HepG2 (cell line): ENCODE data around the gene TSSK6. TPM values are rescaled to one million over a fixed set of nuclear protein-coding genes. Genes with fewer than 3 reads are reported as not detected.

Experiments
- ATAC-seq: fragments of 200-7000 bp; cut with Tn5 transposase; 3 replicates; pipeline ENCODE4 v1.9.1; 2020; ENCODE audit warnings: mild to moderate bottlenecking, moderate library complexity
- BruUV-seq: library from RNA; stranded (reverse); fragments of 400-500 nt; replicated peaks from 2 replicates; lab custom pipeline; 2021; lab: Mats Ljungman, UMichigan
- CTCF ChIA-PET: fragments of 300-600 bp; formaldehyde crosslinking; extraction: SDS; loops from one replicate; lab custom pipeline; 2021; ENCODE audit warnings: low total read pairs, inconsistent platforms, low intra/inter-chr PET ratio; lab: Yijun Ruan, JAX
- POLR2A ChIA-PET: fragments of 350-600 bp; sonication (Branson Sonifier 250); formaldehyde crosslinking; loops from one replicate; lab custom pipeline; 2020; ENCODE audit warnings: antibody characterized with exemption, inconsistent platforms; lab: Yijun Ruan, JAX
- DNase-seq: peaks from one replicate; pipeline ENCODE4 v3.0.0-alpha.2; 2015; ENCODE audit warnings: low spot score
- FAIRE-seq: peaks from 3 replicates; lab custom pipeline; 2011; peaks lifted over from hg19 to GRCh38; lab: Jason Lieb, UNC
- H2AFZ ChIP-seq: one replicate; pipeline ENCODE4 v1.6.1; 2011; ENCODE audit warnings: low read length, inconsistent platforms
- H3K27ac ChIP-seq: fragments of 300-600 bp; 3 replicates; pipeline ENCODE4 v1.8.0; 2011; ENCODE audit warnings: mixed run types, mild to moderate bottlenecking, mixed read lengths, low read length, inconsistent platforms; ENCODE audit not compliant: insufficient read depth; ENCODE audit errors: extremely low read length
- H3K27me3 ChIP-seq, 2 experiments: fragments of 200-600 bp in 1 of 2; 2 replicates in 1 of 2; 3 replicates in 1 of 2; pipeline versions ENCODE4 v1.6.0 to v1.8.0; 2011; ENCODE audit warnings: low read length in 2 of 2, mild to moderate bottlenecking in 2 of 2, moderate library complexity in 2 of 2, inconsistent platforms in 1 of 2; ENCODE audit not compliant: insufficient read depth in 2 of 2, control insufficient read depth in 1 of 2
- H3K36me3 ChIP-seq, 2 experiments: fragments of 200-600 bp in 1 of 2; replicated peaks in 1 of 2; 2 replicates in 1 of 2; 3 replicates in 1 of 2; pipeline versions ENCODE4 v1.5.1 to v1.8.0; 2011; ENCODE audit warnings: low read length in 2 of 2, inconsistent platforms in 1 of 2; ENCODE audit not compliant: insufficient read depth in 2 of 2, control insufficient read depth in 1 of 2
- H3K4me1 ChIP-seq: 2 replicates; pipeline ENCODE4 v1.5.1; 2012; ENCODE audit warnings: low read length, inconsistent platforms; ENCODE audit not compliant: insufficient read depth
- H3K4me2 ChIP-seq: 2 replicates; pipeline ENCODE4 v1.6.0; 2011; ENCODE audit warnings: low read depth, low read length, inconsistent platforms
- H3K4me3 ChIP-seq, 3 experiments: fragments of 200-600 bp in 1 of 3; sonication (generic), shearing (Covaris generic) in 1 of 3; replicated peaks in 1 of 3; 2 replicates each; pipeline ENCODE4 v1.5.1; 2011 to 2016; ENCODE audit warnings: low read length in 3 of 3, inconsistent platforms in 2 of 3, low read depth in 2 of 3, mild to moderate bottlenecking in 2 of 3, control low read depth in 1 of 3, mixed read lengths in 1 of 3; ENCODE audit not compliant: insufficient read depth in 1 of 3
- H3K79me2 ChIP-seq: one replicate; pipeline ENCODE4 v1.6.1; 2011; ENCODE audit warnings: low read length, inconsistent platforms; ENCODE audit not compliant: insufficient read depth
- H3K9ac ChIP-seq: 2 replicates; pipeline ENCODE4 v1.6.0; 2011; ENCODE audit warnings: mild to moderate bottlenecking, low read depth, low read length, inconsistent platforms; ENCODE audit not compliant: insufficient read depth
- H3K9me3 ChIP-seq: 2 replicates; pipeline ENCODE4 v1.5.1; 2012; ENCODE audit warnings: mild to moderate bottlenecking, low read length
- H4K20me1 ChIP-seq: 2 replicates; pipeline ENCODE4 v1.6.0; 2011; ENCODE audit warnings: inconsistent platforms, mild to moderate bottlenecking, low read length, moderate library complexity; ENCODE audit not compliant: insufficient read depth
- EZH2 ChIP-seq: conservative IDR thresholded peaks from 2 replicates; pipeline ENCODE4 v1.6.1; 2012; ENCODE audit warnings: mild to moderate bottlenecking, low read depth, low read length, moderate library complexity
- HNRNPLL ChIP-seq: fragments of 200-400 bp; formaldehyde crosslinking; IDR thresholded peaks from 2 replicates; pipeline ENCODE4 v1.6.1; 2017; ENCODE audit warnings: mild to moderate bottlenecking, low read depth, low read length; ENCODE audit not compliant: poor library complexity, severe bottlenecking
- POLR2AphosphoS2 ChIP-seq: IDR thresholded peaks from 2 replicates; pipeline ENCODE4 v1.6.1; 2011; ENCODE audit warnings: low read depth, low read length, improper control_type of control experiment
- SMARCE1 ChIP-seq: fragments of 450-650 bp; IDR thresholded peaks from 2 replicates; pipeline ENCODE4 v1.6.1; 2017; ENCODE audit warnings: borderline replicate concordance
- ZNF263 ChIP-seq: sonication (generic); formaldehyde crosslinking; IDR thresholded peaks from 2 replicates; pipeline ENCODE4 v1.4.0; 2020; ENCODE audit warnings: missing genetic modification reagents
- ZNF607 ChIP-seq: sonication (generic); formaldehyde crosslinking; IDR thresholded peaks from 2 replicates; pipeline ENCODE4 v1.5.1; 2020; ENCODE audit warnings: missing genetic modification reagents, mild to moderate bottlenecking, borderline replicate concordance
- ZNF782 ChIP-seq: sonication (generic); formaldehyde crosslinking; IDR thresholded peaks from 2 replicates; pipeline ENCODE4 v1.4.0; 2020; ENCODE audit warnings: missing genetic modification reagents, mild to moderate bottlenecking, borderline replicate concordance
- ZNF879 ChIP-seq: sonication (generic); formaldehyde crosslinking; IDR thresholded peaks from 2 replicates; pipeline ENCODE4 v1.8.1; 2023; ENCODE audit warnings: missing genetic modification reagents
- WGBS: methylation state at CpG from one replicate; pipeline ENCODE4 v1.1.6; 2017; ENCODE audit warnings: low lambda C conversion rate; 5-methylcytosine and 5-hydroxymethylcytosine counted together
- in situ Hi-C: cut with HindIII; loops from 2 replicates; pipeline ENCODE4 v1.10.0; 2017; ENCODE audit warnings: low pct_unique_long_range_greater_than_20kb; ENCODE audit not compliant: extremely low pct_ligation_motif_present
- intact Hi-C: fragments of 100-400 bp; cut with micrococcal nuclease; formaldehyde crosslinking; loops from one replicate; pipeline ENCODE4 v1.10.0; 2022; ENCODE audit not compliant: unreplicated experiment
- polyA plus RNA-seq, 8 experiments: library from polyadenylated mRNA; depleted of rRNA in 3 of 8; stranded (reverse) in 7 of 8; unstranded in 1 of 8; fragments of >200 nt; fragmentation: Illumina TruSeq in 4 of 8; extraction: Trizol in 4 of 8; gene quantifications; 2 replicates each; pipeline versions ENCODE4 v1.2.1 to v1.2.3, GENCODE V29; 2011 to 2016; ENCODE audit warnings: low read depth in 4 of 8, missing spikeins in 1 of 8, mixed read lengths in 1 of 8; ENCODE audit not compliant: insufficient read depth in 1 of 8
- total RNA-seq, 5 experiments: library from RNA; depleted of rRNA; stranded (reverse); fragments of >200 nt; fragmentation: Illumina TruSeq; extraction: Trizol; gene quantifications; 2 replicates each; pipeline ENCODE4 v1.2.3, GENCODE V29; 2016; ENCODE audit warnings: low read depth in 1 of 5
- TF ChIP-seq, protein P1 (sequence below): sonication (generic); formaldehyde crosslinking; IDR thresholded peaks from 2 replicates; pipeline ENCODE4; 2020; ENCODE audit warnings: missing genetic modification reagents, mild to moderate bottlenecking, borderline replicate concordance

The TSSK6 gene
- total and polyA plus RNA-seq, 2 of the 13 experiments (the other 11 are each of a cell fraction or from before 2014, with no cell fraction given) = 0.71 to 1.2 TPM

DNA sequence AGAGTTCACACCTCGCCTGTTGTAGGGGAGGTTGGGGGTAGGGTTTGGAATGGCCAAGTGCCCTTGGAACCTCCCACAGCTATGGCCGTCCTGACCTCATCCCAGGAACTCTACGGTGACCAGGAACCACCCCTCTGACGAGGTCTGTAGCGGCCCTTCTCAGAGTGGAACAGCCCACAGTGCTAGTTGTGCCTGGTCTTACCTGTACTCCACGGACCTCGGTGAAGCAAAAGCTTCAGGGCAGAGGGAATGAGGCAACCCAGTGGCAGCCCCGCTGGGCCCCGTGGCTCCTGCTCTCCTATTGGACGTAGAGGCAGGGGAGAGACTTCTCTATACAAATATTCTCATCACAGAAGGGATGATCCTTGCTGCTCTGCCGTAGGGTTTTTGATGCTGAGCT, 7.1 kb downstream of the TSSK6 start (continued):
- TF ChIP-seq ZNF782 (CRISPR knock-in tag) = no peak
- TF ChIP-seq, protein P1, sequence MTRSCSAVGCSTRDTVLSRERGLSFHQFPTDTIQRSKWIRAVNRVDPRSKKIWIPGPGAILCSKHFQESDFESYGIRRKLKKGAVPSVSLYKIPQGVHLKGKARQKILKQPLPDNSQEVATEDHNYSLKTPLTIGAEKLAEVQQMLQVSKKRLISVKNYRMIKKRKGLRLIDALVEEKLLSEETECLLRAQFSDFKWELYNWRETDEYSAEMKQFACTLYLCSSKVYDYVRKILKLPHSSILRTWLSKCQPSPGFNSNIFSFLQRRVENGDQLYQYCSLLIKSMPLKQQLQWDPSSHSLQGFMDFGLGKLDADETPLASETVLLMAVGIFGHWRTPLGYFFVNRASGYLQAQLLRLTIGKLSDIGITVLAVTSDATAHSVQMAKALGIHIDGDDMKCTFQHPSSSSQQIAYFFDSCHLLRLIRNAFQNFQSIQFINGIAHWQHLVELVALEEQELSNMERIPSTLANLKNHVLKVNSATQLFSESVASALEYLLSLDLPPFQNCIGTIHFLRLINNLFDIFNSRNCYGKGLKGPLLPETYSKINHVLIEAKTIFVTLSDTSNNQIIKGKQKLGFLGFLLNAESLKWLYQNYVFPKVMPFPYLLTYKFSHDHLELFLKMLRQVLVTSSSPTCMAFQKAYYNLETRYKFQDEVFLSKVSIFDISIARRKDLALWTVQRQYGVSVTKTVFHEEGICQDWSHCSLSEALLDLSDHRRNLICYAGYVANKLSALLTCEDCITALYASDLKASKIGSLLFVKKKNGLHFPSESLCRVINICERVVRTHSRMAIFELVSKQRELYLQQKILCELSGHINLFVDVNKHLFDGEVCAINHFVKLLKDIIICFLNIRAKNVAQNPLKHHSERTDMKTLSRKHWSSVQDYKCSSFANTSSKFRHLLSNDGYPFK (CRISPR knock-in tag) = no peak
- TF ChIP-seq, all 625 proteins: peak for 3

- Histone ChIP-seq H3K4me1 (no peaks in the 10 kb centered on the region), H4K20me1 (no peaks in the 10 kb centered on the region; the same call in 1 of the 2 replicates), H3K9ac (no peak overlapping the region), H3K27ac (no peak overlapping the region), H3K36me3 (peaks cover 10 to 38% of the 10 kb centered on the region in 2 experiments; a peak in 4 of 5 replicates), H3K4me2 (no peak overlapping the region), H3K27me3 (no peaks in the 10 kb centered on the region)
- DNase-seq (no peak), ATAC-seq (no peak)
- WGBS = 88% methylated on average over 4 of the region's 8 CpGs
- CTCF ChIA-PET = no interaction called here
- TF ChIP-seq POLR2AphosphoS2 (no peak), SMARCE1 (no peak), ZNF263 (CRISPR knock-in tag) (peak; percentile 21; the same call in 1 of the 2 replicates), ZNF879 (CRISPR knock-in tag) (no peak), EZH2 (no peak), ZNF607 (CRISPR knock-in tag) (no peak), HNRNPLL (no peak)
- TF ChIP-seq, all 625 proteins: peak for 1
- POLR2A ChIA-PET = interaction anchor here (0.9 kb wide), 1 partner anchor 9 kb away, joined by 4 read pairs; no protein-coding TSS in a partner anchor
- intact Hi-C loops = no loop called here
- no peak overlapping the region for H2AFZ ChIP-seq
- H3K9me3 ChIP-seq = no peaks in the 10 kb centered on the region
- in situ Hi-C loops = no loop called here
- no TSS peak for BruUV-seq
- H3K4me3 ChIP-seq = no peak overlapping the region
- FAIRE-seq = no peak
- no peaks in the 10 kb centered on the region for H3K79me2 ChIP-seq
Observed at GRCh38 chr19:19507354-19507753, 8.0 kb downstream of the TSSK6 start.
